GM23248 (cell line): Measurements from ENCODE around the gene KRT79. TPM values are rescaled to one million over a fixed set of nuclear protein-coding genes. Genes with fewer than 3 reads are reported as not detected.
"Not testable (repeated sequence)": the region's sequence is repeated elsewhere in the genome, so short reads cannot be mapped to it uniquely, and the experiment has no call there.

ENCODE experiments used
- DNase-seq: peaks from one replicate; pipeline ENCODE4 v3.0.0-alpha.2; 2015
- H2AFZ ChIP-seq: fragments of 200-600 bp; sonication (generic); 2 replicates; pipeline ENCODE4 v1.6.1; 2016; ENCODE audit warnings: antibody characterized with exemption
- H3F3A ChIP-seq: fragments of 200-600 bp; sonication (generic); 2 replicates; pipeline ENCODE4 v1.6.1; 2016; ENCODE audit warnings: mild to moderate bottlenecking, antibody characterized with exemption, mixed run types; ENCODE audit not compliant: insufficient read depth
- H3K27ac ChIP-seq: fragments of 200-600 bp; sonication (generic); 2 replicates; pipeline ENCODE4 v1.5.1; 2016; ENCODE audit warnings: mild to moderate bottlenecking
- H3K27me3 ChIP-seq: fragments of 200-600 bp; sonication (generic); replicated peaks from 2 replicates; pipeline ENCODE4 v1.6.1; 2016; ENCODE audit warnings: mild to moderate bottlenecking; ENCODE audit not compliant: insufficient read depth
- H3K36me3 ChIP-seq: fragments of 200-600 bp; sonication (generic); 2 replicates; pipeline ENCODE4 v1.6.1; 2016; ENCODE audit warnings: low read depth, mild to moderate bottlenecking
- H3K4me1 ChIP-seq: fragments of 200-600 bp; sonication (generic); 2 replicates; pipeline ENCODE4 v1.6.1; 2016; ENCODE audit warnings: mild to moderate bottlenecking; ENCODE audit not compliant: insufficient read depth
- H3K4me2 ChIP-seq: fragments of 200-600 bp; sonication (generic); one replicate; pipeline ENCODE4 v1.6.1; 2016; ENCODE audit warnings: mild to moderate bottlenecking; ENCODE audit not compliant: unreplicated experiment
- H3K4me3 ChIP-seq: fragments of 200-600 bp; sonication (generic); 2 replicates; pipeline ENCODE4 v1.5.1; 2016; ENCODE audit warnings: mild to moderate bottlenecking
- H3K79me2 ChIP-seq: fragments of 200-600 bp; sonication (generic); 2 replicates; pipeline ENCODE4 v1.6.1; 2016; ENCODE audit warnings: mild to moderate bottlenecking; ENCODE audit not compliant: insufficient read depth
- H3K9ac ChIP-seq: fragments of 200-600 bp; sonication (generic); 2 replicates; pipeline ENCODE4 v1.6.1; 2016; ENCODE audit warnings: mild to moderate bottlenecking
- H3K9me2 ChIP-seq: fragments of 200-600 bp; sonication (generic); 2 replicates; pipeline ENCODE4 v1.6.1; 2016; ENCODE audit warnings: mixed run types, mild to moderate bottlenecking, moderate library complexity; ENCODE audit not compliant: insufficient read depth
- H3K9me3 ChIP-seq: fragments of 200-600 bp; sonication (generic); one replicate; pipeline ENCODE4 v1.6.1; 2017; ENCODE audit warnings: low read depth
- H4K20me1 ChIP-seq: fragments of 200-600 bp; sonication (generic); 2 replicates; pipeline ENCODE4 v1.6.0; 2016; ENCODE audit not compliant: insufficient read depth
- EZH2 ChIP-seq: fragments of 200-600 bp; sonication (generic); IDR thresholded peaks from 2 replicates; pipeline ENCODE4 v1.6.1; 2018; ENCODE audit warnings: antibody characterized with exemption, mild to moderate bottlenecking; ENCODE audit not compliant: insufficient read depth, poor library complexity, severe bottlenecking
- EZH2phosphoT487 ChIP-seq: fragments of 200-600 bp; sonication (generic); IDR thresholded peaks from 2 replicates; pipeline ENCODE4 v1.6.1; 2018; ENCODE audit warnings: antibody characterized with exemption, moderate library complexity, mild to moderate bottlenecking, low read depth; ENCODE audit not compliant: insufficient read depth
- WGBS, 2 experiments: methylation state at CpG; one replicate each; pipeline ENCODE4 v1.1.6; 2015 to 2017; ENCODE audit warnings: low lambda C conversion rate in 2 of 2, low coverage in 1 of 2; ENCODE audit errors: missing lambda C conversion rate in 2 of 2; 5-methylcytosine and 5-hydroxymethylcytosine counted together
- in situ Hi-C: fragments of 300-500 bp; cut with MboI; formaldehyde crosslinking; loops from 2 replicates; pipeline ENCODE4 v1.15.0; 2020
- polyA plus RNA-seq: library from polyadenylated mRNA; unstranded; fragments of >200 nt; fragmentation: Nextera tagmentation; extraction: Ambion mirVana; gene quantifications from 2 replicates; pipeline ENCODE4 v1.2.1, GENCODE V29; 2016
- total RNA-seq: library from RNA; depleted of rRNA; stranded (reverse); fragments of >200 nt; shearing (Covaris generic); gene quantifications from 2 replicates; pipeline ENCODE4 v1.2.3, GENCODE V29; 2014; rRNA removed

Gene KRT79
- total RNA-seq (not detected in 2 replicates), polyA plus RNA-seq (0.15 TPM in 1 of 2 replicates, not detected in the other)

GRCh38 chr12:52833922-52834726 lies at the start of gene KRT79:
Gene KRT79, minus strand, starts transcription at chr12:52834311. Its CDS starts 51 bp downstream, at chr12:52834260.
- H3K27ac ChIP-seq = no peak within 1 kb of the TSS
- H3K9me2 ChIP-seq = no peaks in the 10 kb centered on the region
- in situ Hi-C loops = no loop called here
- H4K20me1 ChIP-seq = no peaks in the 10 kb centered on the region
- H3K4me3 ChIP-seq = no peak within 1 kb of the TSS
- peaks cover 26% of the 10 kb centered on the region for H3K4me1 ChIP-seq
- no peaks in the 10 kb centered on the region; the same call in 1 of the 2 replicates for H3F3A ChIP-seq
- no peaks in the 10 kb centered on the region for H3K79me2 ChIP-seq
- no peaks in the 10 kb centered on the region for H3K36me3 ChIP-seq
- no peak within 1 kb of the TSS for H3K9ac ChIP-seq
- H3K4me2 ChIP-seq = no peak within 1 kb of the TSS
- H3K27me3 ChIP-seq = no peaks in the 10 kb centered on the region
- H2AFZ ChIP-seq = no peak within 1 kb of the TSS
- no peak for DNase-seq
- TF ChIP-seq EZH2 (no peak), EZH2phosphoT487 (no peak)
- 84 to 89% methylated on average over 19 to 22 of the region's 22 CpGs for WGBS, 2 experiments
- no peaks in the 10 kb centered on the region for H3K9me3 ChIP-seq

GRCh38 chr12:52880499-52880898 lies 46.4 kb upstream of the KRT79 start:
- H3K4me1 ChIP-seq, in situ Hi-C loops: not testable (repeated sequence)
- 39 to 46% methylated on average over 8 of the region's 8 CpGs for WGBS, 2 experiments

GRCh38 chr12:52879394-52880351 lies 45.6 kb upstream of the KRT79 start:
- H3F3A ChIP-seq = peaks cover 8% of the 10 kb centered on the region; the same call in 1 of the 2 replicates
- H3K27ac ChIP-seq = no peak overlapping the region
- peak overlapping the region; percentile 60 for H3K9ac ChIP-seq
- no peaks in the 10 kb centered on the region for H3K36me3 ChIP-seq
- H3K79me2 ChIP-seq = no peaks in the 10 kb centered on the region
- H3K4me1 ChIP-seq = peaks cover 4% of the 10 kb centered on the region
- TF ChIP-seq EZH2 = no peak
- no peak for TF ChIP-seq EZH2phosphoT487
- H3K4me3 ChIP-seq = peak overlapping the region; percentile 39; the same call in 1 of the 2 replicates
- no peaks in the 10 kb centered on the region for H4K20me1 ChIP-seq
- DNase-seq = peak; percentile 92
- no peaks in the 10 kb centered on the region for H3K27me3 ChIP-seq
- peak overlapping the region; percentile 57 for H3K4me2 ChIP-seq
- no peaks in the 10 kb centered on the region for H3K9me2 ChIP-seq
- in situ Hi-C loops = loop anchor here (10.0 kb wide), 1 partner anchor 725 kb away; no protein-coding TSS in a partner anchor
- WGBS, 2 experiments = 9 to 12% methylated on average over 34 to 38 of the region's 38 CpGs
- peak overlapping the region; percentile 67 for H2AFZ ChIP-seq
- H3K9me3 ChIP-seq = no peaks in the 10 kb centered on the region

More at GRCh38 chr12:52880499-52880898, 46.4 kb upstream of the KRT79 start:
- not testable (repeated sequence) for H3K4me2 ChIP-seq, H3K36me3 ChIP-seq, H3K4me3 ChIP-seq, H3F3A ChIP-seq, H3K9me3 ChIP-seq, DNase-seq, H3K9ac ChIP-seq, H3K79me2 ChIP-seq, H3K9me2 ChIP-seq, H4K20me1 ChIP-seq, H3K27me3 ChIP-seq, H3K27ac ChIP-seq
- H2AFZ ChIP-seq = peak overlapping the region; percentile 67; the same call in 1 of the 2 replicates
